HepG2 (cell line): ENCODE data around the gene WIPF2. TPM values are rescaled to one million over a fixed set of nuclear protein-coding genes. Genes with fewer than 3 reads are reported as not detected.
A peak's percentile ranks its signal among the peaks of the same experiment; 100 is the strongest.

Experiments
- CEBPZ ChIP-seq: IDR thresholded peaks from 2 replicates; pipeline ENCODE4 v1.6.1; 2012; ENCODE audit warnings: low read length, improper control_type of control experiment
- CENPX ChIP-seq: sonication (generic); formaldehyde crosslinking; IDR thresholded peaks from 2 replicates; pipeline ENCODE4 v1.9.0; 2021; ENCODE audit warnings: mild to moderate bottlenecking, missing genetic modification reagents, moderate library complexity
- DNMT1 ChIP-seq: sonication (generic); formaldehyde crosslinking; IDR thresholded peaks from 2 replicates; pipeline ENCODE4 v1.5.1; 2020; ENCODE audit warnings: mild to moderate bottlenecking, missing genetic modification reagents
- FOXP4 ChIP-seq: sonication (generic); formaldehyde crosslinking; IDR thresholded peaks from 2 replicates; pipeline ENCODE4 v1.4.0; 2020; ENCODE audit warnings: missing genetic modification reagents
- HCFC1 ChIP-seq: fragments of 150-350 bp; IDR thresholded peaks from 2 replicates; pipeline ENCODE4 v1.6.1; 2014; ENCODE audit warnings: low read depth, low read length
- HOXA7 ChIP-seq: sonication (generic); formaldehyde crosslinking; IDR thresholded peaks from 2 replicates; pipeline ENCODE4 v1.8.1; 2022; ENCODE audit warnings: mild to moderate bottlenecking, missing genetic modification reagents, moderate library complexity
- PCBP2 ChIP-seq: fragments of 200-400 bp; formaldehyde crosslinking; optimal IDR thresholded peaks from 2 replicates; pipeline ENCODE3; 2018; ENCODE audit warnings: low read length, low read depth; ENCODE audit not compliant: poor library complexity, severe bottlenecking
- POLR2AphosphoS5 ChIP-seq: IDR thresholded peaks from 2 replicates; pipeline ENCODE4 v1.6.1; 2012; ENCODE audit warnings: low read depth, low read length
- PRDM10 ChIP-seq: sonication (generic); formaldehyde crosslinking; IDR thresholded peaks from 2 replicates; pipeline ENCODE4 v1.4.0; 2020; ENCODE audit warnings: low read depth, missing genetic modification reagents
- RFX1 ChIP-seq: fragments of 450-650 bp; IDR thresholded peaks from 2 replicates; pipeline ENCODE4 v1.6.1; 2017
- XRCC5 ChIP-seq: fragments of 200-400 bp; formaldehyde crosslinking; optimal IDR thresholded peaks from 2 replicates; pipeline ENCODE3; 2017; ENCODE audit warnings: mild to moderate bottlenecking, low read length
- YEATS2 ChIP-seq: sonication (generic); formaldehyde crosslinking; IDR thresholded peaks from 2 replicates; pipeline ENCODE4 v1.4.0; 2020; ENCODE audit warnings: missing genetic modification reagents, borderline replicate concordance
- ZEB1 ChIP-seq: IDR thresholded peaks from 2 replicates; pipeline ENCODE4 v1.6.1; 2012; ENCODE audit warnings: mild to moderate bottlenecking, low read depth, inconsistent platforms; ENCODE audit not compliant: insufficient replicate concordance
- ZFP62 ChIP-seq: sonication (generic); formaldehyde crosslinking; IDR thresholded peaks from 2 replicates; pipeline ENCODE4 v1.4.0; 2020; ENCODE audit warnings: missing genetic modification reagents
- ZNF335 ChIP-seq: sonication (generic); formaldehyde crosslinking; IDR thresholded peaks from 2 replicates; pipeline ENCODE4 v1.4.0; 2020; ENCODE audit warnings: missing genetic modification reagents
- ZNF468 ChIP-seq: sonication (generic); formaldehyde crosslinking; IDR thresholded peaks from 2 replicates; pipeline ENCODE4 v1.8.0; 2022; ENCODE audit warnings: mild to moderate bottlenecking, moderate library complexity, missing genetic modification reagents
- ZNF496 ChIP-seq: sonication (generic); formaldehyde crosslinking; IDR thresholded peaks from 2 replicates; pipeline ENCODE4 v1.8.1; 2023; ENCODE audit warnings: mild to moderate bottlenecking, moderate library complexity, missing genetic modification reagents; ENCODE audit not compliant: insufficient replicate concordance
- ZNF839 ChIP-seq: sonication (generic); formaldehyde crosslinking; IDR thresholded peaks from 2 replicates; pipeline ENCODE4 v1.4.0; 2020; ENCODE audit warnings: missing genetic modification reagents, mild to moderate bottlenecking, borderline replicate concordance
- polyA plus RNA-seq, 8 experiments: library from polyadenylated mRNA; depleted of rRNA in 3 of 8; stranded (reverse) in 7 of 8; unstranded in 1 of 8; fragments of >200 nt; fragmentation: Illumina TruSeq in 4 of 8; extraction: Trizol in 4 of 8; gene quantifications; 2 replicates each; pipeline versions ENCODE4 v1.2.1 to v1.2.3, GENCODE V29; 2011 to 2016; ENCODE audit warnings: low read depth in 4 of 8, missing spikeins in 1 of 8, mixed read lengths in 1 of 8; ENCODE audit not compliant: insufficient read depth in 1 of 8
- total RNA-seq, 5 experiments: library from RNA; depleted of rRNA; stranded (reverse); fragments of >200 nt; fragmentation: Illumina TruSeq; extraction: Trizol; gene quantifications; 2 replicates each; pipeline ENCODE4 v1.2.3, GENCODE V29; 2016; ENCODE audit warnings: low read depth in 1 of 5

Gene WIPF2
- total and polyA plus RNA-seq, 2 of the 13 experiments (the other 11 are each of a cell fraction or from before 2014, with no cell fraction given) = 7.2 to 10.8 TPM

GRCh38 chr17:40218740-40219593, at the start of gene WIPF2 (continued):
- TF ChIP-seq CEBPZ = no peak
- TF ChIP-seq ZNF839 (CRISPR knock-in tag) = no peak
- no peak for TF ChIP-seq ZNF468 (CRISPR knock-in tag)
- TF ChIP-seq XRCC5 = peak; percentile 87
- TF ChIP-seq ZFP62 (CRISPR knock-in tag) = no peak
- TF ChIP-seq POLR2AphosphoS5 = peak; percentile 73
- no peak for TF ChIP-seq HOXA7 (CRISPR knock-in tag)
- TF ChIP-seq YEATS2 (CRISPR knock-in tag) = peak; percentile 77; the same call in 1 of the 2 replicates
- 0 out of 2 replicates have a peak, but pooled peaks have one; percentile 57 for TF ChIP-seq ZNF335 (CRISPR knock-in tag)
- TF ChIP-seq PCBP2 = no peak
- TF ChIP-seq ZEB1 = peak; percentile 59
- TF ChIP-seq PRDM10 (CRISPR knock-in tag) = no peak
- TF ChIP-seq DNMT1 (CRISPR knock-in tag) = no peak
- no peak for TF ChIP-seq ZNF496 (CRISPR knock-in tag)
- TF ChIP-seq FOXP4 (CRISPR knock-in tag) = peak; percentile 12; the same call in 1 of the 2 replicates
- no peak for TF ChIP-seq CENPX (CRISPR knock-in tag)
- TF ChIP-seq RFX1 = peak; percentile 85
- peak; percentile 66 for TF ChIP-seq HCFC1
